Inflammatory macrophage (primary cell): Measurements from ENCODE around the gene LHX2.

Experiments
- DNase-seq, 2 donors: peaks; one replicate each; pipeline ENCODE4 v3.0.0-alpha.2; 2020 to 2022

LHX2 gene

GRCh38 chr9:124014211-124014955 lies 2.8 kb downstream of the LHX2 start:
- DNase-seq: no peak

- no peak for DNase-seq
These were observed 3.5 kb downstream of the LHX2 start for GRCh38 chr9:124014956-124015660.

- no peak for DNase-seq
These were observed 4.1 kb downstream of the LHX2 start for GRCh38 chr9:124015661-124016131.

DNA sequence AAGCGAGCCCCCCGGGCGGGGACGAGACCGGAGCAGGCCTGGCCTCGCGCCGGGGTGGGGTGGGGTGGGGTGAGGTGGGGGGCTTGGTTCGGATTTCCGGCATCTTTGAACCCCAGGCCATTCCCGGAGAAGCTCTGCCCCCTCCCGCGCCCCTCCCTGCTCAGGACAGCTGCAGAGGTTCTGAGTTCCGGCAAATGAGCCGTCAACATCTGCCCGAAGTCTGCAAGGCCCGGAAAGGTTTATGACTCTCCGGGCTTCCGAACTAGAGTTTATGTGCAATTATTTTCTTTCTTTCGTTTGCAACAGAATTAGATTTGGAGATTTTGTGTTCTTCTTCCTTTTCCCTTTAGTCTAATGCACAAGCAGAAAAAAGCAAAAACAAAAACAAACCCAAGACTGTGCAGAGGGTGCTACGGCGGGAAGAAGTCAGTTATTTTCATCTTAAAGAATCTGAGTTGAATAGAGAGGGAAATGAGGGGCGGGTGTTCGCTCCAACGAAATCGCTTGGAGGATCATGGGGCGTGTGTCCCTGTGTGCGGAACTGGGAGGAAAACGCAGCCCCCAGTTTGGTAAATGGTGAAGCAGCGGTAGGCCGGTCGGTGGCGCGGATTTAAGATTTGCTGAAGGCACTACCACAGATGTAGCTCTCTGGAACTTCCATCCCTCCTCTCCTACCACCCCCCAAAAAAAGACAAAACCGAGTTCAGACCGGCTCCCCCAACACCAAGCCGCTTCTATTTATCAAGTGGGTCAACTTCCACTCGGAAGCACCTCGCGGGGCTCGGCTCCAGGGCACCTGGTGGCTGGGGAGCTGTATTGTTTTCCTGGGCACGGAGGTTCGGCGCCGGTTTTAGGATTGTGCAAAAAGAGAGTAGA lies 4.8 kb downstream of the LHX2 start:
- DNase-seq: no peak

- no peak for DNase-seq
These were observed 5.7 kb downstream of the LHX2 start for GRCh38 chr9:124017051-124017928.

DNA sequence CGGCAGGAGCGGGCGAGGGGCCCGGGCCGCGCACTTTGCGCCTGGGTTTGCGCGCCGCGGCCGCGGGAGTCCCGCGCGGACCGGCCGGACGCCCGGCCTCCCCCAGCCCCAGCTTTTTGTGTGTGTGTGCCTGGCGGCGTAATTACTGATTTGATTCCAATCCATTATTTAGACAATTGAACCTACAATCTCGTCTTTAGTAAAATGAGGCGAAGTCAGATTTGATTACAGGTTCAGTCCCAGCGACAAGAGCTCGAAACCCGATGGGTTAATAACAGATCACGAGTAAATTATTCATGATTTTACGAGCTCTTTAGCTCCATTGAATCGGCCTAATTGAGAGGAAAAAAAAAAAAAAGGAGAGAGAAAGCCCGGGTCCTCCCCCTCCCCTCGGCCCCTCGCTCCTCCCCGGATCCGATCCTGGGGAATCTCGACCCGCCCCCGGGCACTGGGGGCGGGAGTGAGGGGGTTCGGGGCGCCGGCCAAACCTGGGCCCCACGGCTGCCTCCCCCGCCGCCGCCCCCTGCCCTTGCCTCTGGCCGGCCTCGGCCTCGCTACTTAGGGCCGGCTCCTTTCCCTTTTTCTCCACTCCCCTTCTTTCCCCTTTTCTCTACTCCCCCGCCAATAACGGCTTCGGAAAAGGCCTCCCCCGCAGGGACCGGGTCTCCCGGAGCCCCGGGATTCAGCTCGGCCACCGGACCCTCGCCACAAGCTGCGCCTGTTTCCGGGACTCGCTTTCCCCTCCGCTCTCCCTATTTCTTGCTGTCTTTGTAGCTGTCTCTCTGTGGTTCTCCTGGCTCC lies 6.6 kb downstream of the LHX2 start:
- no peak for DNase-seq

DNA sequence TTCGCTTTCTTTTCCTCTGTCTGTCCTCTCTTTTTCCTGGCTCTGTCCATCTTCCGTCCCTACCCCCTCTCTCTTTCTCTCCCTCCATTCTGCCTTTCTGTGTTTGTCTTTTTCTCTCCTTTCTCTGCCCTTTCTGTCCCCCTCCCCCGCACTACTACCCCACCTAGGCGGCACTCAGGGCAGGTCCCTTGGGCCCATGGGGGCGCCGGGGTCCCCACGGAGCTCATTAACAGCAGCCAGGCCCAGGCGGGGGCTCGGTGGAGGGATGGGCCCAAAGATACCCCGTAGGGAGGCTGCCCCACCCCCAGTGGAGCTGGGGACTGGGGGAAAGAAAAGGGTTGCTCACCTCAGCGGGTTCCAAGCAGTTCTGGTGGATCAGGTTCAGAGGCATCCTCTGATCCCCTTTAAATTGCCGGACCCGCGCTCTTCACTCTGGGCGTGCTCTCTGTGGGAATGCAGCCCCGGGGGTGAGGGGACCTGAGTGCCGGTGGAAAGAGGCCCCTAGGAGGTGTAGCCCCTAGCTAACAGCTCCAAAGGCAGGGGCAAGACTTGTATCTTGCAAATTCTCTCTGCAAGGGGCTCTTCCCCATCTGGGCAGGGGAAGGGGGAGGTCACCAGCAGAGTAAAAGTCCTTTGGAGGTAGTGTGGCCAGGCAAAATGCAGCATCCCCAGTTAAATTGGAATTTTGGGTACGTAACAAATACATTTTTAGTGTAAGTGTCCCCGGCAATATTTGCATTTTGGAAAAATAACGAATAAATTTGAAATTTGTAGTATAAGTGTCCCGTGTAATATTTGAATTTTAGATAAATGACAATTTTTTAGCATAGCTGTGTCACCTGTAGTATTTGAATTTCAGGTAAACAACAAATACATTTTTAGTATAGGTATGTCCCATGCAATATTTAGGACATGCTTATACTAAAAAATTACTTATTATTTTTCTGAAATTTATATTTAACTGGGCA lies 7.4 kb downstream of the LHX2 start:
- DNase-seq: no peak

- DNase-seq: no peak
These were observed 8.4 kb downstream of the LHX2 start for GRCh38 chr9:124019771-124020519.

GRCh38 chr9:124020520-124021384 lies 9.2 kb downstream of the LHX2 start:
- DNase-seq: no peak

DNA sequence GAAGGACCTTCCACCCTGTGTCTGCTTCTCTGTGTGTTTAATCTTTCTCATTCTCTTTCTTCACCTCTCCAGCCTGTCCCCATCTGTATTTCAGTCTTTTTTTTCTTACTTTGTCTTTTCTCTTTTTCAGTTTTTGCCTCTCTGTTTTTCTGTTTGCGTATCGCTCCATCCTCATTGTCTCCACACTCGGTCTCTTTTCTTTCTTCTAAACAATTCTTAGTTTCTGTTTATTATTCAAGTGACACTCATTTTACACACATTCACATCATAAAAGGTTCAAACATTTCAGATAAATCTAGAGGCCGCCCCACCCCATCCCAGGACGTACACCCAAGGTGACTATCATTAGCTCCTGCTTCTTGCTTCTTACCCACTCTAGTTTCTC lies 9.8 kb downstream of the LHX2 start:
- DNase-seq: no peak

- no peak for DNase-seq
These were observed 10.9 kb downstream of the LHX2 start for GRCh38 chr9:124022201-124023121.

GRCh38 chr9:124024107-124024506 lies 12.5 kb downstream of the LHX2 start:
- no peak for DNase-seq

GRCh38 chr9:124029617-124030016 lies 18.0 kb downstream of the LHX2 start:
- no peak for DNase-seq

DNA sequence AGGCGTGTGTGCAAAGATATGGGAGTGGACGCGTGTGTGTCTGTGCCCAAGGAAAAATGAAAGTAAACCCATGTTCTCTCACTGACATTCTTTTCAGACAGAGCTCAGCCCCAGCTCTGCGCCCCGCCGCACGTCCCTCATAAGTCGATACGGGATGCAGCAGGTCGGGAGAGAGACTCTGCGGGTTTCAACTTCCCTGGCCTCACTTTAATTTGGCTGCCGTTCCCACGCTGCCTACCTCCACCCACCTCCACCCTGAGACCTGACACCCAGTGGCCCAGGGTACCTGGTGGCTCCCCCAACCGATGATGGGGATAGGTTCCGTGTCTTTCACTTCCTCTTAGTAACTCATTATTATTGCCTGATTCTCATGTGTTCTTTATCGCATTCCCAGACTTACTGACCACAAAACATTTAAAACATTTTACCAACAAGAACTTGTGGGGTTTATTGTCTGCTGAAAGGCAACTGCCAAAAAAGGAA lies 19.4 kb downstream of the LHX2 start:
- DNase-seq: no peak

DNA sequence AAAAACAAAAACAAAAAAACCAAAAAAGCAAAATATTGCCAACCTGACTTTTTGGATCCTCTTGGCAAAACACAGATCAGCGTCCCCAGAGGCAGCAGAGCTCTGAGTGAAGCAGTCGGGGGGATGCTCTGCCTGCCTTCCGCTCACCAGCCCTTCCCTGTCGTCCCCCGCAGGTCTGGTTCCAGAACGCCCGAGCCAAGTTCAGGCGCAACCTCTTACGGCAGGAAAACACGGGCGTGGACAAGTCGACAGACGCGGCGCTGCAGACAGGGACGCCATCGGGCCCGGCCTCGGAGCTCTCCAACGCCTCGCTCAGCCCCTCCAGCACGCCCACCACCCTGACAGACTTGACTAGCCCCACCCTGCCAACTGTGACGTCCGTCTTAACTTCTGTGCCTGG lies 20.7 kb downstream of the LHX2 start:
- DNase-seq: no peak

DNA sequence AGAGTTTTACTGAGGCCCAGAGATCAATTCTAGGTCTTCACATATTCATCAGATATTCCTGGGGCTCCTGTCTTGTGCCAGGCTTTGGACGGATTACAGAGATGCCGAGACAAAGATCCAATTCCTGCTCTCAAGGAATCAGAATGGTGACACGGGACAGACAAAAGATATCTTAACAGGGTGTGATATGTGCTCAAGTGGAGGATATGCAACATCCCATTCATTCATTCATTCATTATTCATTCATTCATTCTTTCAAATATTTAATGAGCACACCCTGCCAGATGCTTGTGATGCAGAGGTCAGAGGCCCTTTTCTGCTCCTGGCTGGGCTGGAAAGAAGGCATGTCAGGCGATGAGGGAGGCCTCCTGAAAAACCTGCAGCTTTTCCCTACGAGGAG lies 21.8 kb downstream of the LHX2 start:
- no peak for DNase-seq

DNA sequence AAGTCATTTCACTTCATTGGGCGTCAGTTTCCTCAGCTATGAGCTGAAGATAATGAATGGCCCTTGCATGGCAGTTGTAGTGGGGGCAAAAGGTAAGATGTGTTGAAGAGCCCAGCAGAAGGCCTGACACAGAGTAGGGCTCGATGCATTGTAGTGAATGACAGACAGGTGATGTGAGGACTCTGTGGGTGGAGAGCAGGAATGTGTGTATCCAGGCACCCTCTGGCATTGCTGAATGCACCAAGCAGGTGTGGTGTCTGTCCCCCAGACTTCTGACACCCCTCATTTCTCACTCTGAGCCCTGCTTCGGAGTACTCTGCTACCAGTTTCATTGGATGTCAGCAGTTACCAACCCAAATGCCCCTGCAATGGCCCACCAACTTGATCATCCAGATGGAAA lies 22.4 kb downstream of the LHX2 start:
- no peak for DNase-seq
